GM21381 (cell line): ENCODE measurements around the gene BNC2.

ENCODE experiments used
- ATAC-seq: cut with Tn5 transposase; IDR thresholded peaks from one replicate; pipeline ENCODE4 v1.9.1; 2021; ENCODE audit warnings: mild to moderate bottlenecking, moderate library complexity; ENCODE audit not compliant: unreplicated experiment

The BNC2 gene

DNA sequence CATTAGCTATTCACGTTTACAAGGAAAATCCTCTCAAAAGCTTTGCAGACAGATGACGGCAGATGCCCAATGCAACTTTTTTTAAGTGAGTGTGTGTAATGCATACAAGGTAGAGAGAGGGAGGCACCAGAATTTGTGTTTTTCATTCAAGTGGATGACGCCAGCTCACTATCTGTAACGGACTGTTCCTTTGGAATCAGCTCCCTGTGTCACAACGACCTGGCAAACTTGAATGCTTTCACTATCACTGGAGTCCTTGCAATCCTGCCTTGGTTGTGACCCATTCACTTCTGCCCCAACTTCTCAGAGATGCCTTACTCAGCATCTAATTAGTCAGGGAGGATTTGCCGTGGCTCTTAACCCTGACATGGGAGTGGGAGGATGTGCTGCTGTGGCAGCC, 148.5 kb downstream of the BNC2 start:
- no peak for ATAC-seq

DNA sequence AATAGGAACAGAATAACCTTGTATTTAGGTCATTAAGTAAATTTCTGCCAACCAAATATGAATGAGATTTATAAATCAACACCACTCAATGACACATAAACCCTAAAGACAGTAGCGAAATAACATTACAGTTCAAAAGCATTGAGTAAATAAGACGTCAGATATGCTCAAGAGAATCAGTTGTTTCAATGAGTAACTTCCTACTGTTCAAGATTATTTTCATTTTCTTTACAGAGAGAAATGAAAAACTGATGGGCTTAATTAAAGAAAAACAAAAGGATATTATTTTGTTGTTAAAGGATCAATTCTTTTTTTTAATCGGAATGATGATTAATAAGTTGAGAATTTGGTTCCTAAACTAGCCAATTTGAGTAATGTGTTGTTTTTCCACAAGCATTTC, 150.1 kb downstream of the BNC2 start:
- ATAC-seq, result no peak

DNA sequence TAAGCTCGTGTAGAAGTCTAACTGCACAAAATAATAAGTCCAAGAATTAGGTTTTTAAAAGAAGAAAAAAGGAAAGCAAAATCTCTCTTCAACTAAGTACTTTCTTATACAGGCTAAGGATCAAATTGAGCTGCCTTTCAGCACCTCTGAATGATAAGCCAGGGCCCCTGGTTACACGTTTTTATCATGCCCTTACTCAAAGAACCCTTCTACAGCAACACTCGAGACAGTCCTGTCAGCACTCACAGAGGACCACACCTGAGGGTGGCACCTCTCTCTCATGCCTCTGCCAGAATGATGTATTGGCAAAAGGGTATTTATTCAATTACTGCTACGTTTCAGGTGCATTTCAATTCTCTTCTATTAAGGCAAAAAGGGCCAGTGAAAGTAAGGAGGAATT, 150.5 kb downstream of the BNC2 start:
- no peak for ATAC-seq

DNA sequence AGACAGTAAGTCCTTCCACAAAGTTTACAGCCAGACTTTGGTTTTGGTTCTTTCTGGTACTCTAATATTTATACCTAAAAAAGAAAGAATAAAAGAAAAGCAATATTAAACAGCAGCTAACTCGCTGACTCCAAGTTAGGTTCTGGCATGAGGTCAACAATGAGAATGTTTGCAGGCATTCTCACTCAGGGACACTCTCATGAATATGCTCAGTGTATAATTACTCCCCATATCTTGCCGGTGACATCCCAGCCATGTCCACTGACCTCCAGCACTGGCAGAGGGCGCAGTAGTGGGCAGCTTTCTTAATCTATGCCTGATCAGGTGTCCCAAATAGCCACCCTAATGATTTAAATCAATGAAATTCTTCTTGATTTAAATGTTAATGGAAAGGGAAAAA, 151.5 kb downstream of the BNC2 start:
- no peak for ATAC-seq

DNA sequence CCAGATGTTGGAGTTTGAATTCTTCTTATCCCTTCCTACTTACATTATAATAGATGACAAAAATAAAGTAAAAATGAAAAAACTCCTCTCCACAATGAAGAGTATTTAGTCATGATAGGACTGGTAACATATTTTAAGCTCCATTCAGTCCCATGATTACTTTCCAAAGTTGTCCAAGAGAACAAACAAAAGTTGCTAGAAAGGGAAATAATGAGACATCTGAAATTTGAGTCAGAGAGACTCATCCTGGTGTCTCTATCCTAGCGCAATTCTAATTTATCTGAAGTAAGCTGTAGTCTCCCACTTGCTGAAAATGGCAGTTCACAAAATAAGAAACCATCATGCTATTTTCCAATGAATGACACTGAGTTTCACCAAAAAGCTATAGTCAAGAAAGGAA, 152.2 kb downstream of the BNC2 start:
- ATAC-seq, result no peak

DNA sequence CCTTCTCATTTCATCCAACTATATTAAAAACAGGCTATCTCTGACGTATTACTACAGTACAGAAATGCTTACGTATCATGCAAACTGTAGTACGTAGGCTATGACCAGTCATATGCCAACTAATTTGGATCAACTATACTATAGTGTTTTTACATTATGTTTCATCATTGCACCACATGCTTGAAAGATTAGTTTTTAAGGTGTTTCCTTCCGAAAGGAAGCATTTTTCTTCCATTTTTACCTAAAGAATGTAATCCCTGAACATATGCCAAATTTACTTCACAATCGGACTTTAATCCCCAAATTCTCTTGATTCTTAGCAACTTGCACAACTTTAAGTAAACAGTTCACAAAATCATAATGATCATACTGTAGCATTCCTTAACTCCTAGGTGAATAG, 153.9 kb downstream of the BNC2 start:
- ATAC-seq, result no peak

DNA sequence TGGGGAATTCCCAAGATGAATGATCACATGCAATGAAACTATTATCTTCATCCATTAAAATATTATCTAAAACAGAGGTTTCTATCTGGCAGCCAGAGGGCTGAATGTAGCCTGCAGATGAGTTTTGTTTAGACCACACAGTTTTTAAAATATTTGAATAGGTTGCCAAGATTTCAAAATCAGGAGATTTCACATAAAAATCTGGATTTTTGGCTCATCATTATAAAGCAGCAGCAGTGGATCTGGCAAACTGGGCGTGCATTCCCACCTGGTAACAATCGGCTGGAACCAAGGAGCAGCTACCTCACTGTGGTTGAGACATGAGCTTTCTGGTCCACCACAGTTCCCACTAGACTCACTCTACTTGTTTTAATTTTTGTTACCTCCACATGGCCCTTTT, 155.1 kb downstream of the BNC2 start:
- ATAC-seq, result no peak

DNA sequence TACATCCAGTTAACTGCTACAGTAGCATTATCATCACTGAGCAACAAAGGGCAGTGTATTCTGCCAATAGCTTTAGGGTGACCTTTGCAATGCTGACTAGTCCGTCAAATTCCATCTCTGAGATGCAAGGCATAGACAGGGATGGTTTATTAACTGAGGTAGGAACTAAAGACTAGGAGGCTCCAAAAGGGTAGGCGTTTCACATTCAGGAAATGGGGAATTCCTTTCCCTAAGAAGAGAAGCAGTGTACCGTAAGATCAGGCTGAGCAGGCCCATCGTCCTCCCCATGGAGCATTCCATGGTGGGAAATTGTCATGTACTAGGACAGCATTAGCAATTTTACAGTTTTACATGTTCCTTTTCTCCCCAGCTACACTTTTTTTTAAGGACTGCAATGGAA, 157.7 kb downstream of the BNC2 start:
- no peak for ATAC-seq

DNA sequence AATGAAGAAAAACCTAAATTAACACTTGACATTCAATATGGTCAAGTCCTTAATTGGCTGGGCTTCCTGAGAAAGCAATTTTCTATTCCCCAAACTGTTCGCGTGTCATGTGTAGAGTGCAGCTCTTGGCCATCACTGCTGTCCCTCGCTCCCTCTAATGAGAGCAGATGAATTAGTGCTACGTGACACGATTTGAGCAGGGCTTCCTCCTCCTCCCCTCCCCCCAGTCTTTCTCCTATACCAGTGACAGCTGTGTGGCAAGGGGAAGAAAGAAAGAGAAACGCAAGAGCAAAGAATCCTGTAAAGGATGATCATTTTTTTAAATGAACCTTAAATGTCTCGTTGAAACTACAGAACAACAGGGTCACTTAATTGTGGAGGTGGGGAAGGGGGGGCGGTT, 159.6 kb downstream of the BNC2 start:
- no peak for ATAC-seq

DNA sequence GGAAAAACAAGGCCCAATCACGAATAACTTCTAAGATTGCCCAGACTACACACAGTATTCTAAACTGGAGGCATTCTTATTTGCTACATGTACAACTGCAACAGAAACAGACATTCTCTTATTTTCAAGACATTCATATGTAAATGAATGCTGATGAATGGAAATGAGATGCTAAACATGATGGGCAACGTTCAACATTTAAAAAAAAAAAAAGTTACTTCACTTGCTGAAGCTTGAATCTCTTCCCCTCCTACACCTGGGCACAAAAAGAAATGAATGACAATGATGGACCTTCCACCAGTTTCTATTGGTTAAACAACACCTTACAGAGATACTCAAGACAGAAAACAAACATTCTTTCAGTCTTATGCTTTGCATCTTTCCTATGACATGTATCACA, 160.5 kb downstream of the BNC2 start:
- no peak for ATAC-seq

DNA sequence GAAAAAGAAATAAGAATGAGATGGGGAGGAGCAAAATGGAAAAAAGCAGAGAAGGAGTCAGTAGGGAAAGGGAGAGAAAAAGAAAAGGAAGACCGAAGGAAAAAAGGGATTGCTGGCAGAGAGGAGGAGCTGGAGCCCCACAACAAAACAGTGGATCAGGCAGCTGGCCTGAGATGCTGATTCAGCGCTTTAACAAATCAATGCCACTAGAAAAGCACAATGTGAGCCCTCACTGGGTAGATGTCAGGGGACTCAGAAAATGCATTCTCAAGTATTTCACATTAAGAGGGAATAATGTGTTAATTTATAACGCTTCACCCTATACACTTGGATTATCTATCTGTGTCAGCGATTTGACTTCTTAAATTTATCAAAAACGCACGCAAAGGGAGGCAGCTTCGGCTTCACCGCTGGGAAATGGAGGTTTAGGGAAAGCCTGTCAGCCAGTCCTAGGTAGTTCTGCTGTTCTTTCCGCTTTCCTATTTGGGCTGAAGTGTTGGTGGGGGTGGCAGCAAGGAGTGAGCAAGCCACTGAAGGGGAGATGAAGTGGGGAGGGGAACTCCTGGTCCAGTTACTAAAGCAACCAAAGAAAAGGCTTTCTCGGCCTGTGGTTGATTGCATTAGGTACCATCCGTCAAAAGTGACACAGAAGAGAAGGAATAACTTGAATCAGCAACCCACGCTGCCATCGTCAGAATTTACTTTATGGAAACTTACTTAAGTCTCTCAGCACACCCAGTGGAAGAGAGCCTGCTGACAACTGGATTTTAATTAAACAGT, 161.6 kb downstream of the BNC2 start:
- ATAC-seq, result no peak

DNA sequence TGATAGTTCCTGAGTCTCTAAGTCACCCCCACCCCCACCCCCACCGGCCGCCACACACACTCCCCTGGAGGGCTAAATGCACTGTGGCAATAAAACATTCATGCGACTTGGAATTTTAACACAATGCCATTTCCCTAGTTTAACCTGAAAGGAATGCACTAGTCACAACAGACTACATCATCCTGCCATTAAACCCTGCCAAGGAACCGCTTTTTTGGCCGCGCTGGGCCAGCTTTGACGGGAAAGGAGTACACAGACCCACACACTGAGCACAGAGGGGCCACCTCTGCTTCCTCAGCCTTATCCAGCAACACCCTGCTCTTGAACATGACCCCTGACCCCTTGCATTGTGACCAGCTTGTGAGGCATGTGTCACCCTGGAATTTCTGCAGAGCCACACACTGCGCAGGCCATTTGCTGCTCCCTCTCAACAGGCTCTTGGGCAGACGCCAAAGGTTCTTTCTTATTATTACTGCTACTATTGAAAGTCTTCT, 165.3 kb downstream of the BNC2 start:
- no peak for ATAC-seq

DNA sequence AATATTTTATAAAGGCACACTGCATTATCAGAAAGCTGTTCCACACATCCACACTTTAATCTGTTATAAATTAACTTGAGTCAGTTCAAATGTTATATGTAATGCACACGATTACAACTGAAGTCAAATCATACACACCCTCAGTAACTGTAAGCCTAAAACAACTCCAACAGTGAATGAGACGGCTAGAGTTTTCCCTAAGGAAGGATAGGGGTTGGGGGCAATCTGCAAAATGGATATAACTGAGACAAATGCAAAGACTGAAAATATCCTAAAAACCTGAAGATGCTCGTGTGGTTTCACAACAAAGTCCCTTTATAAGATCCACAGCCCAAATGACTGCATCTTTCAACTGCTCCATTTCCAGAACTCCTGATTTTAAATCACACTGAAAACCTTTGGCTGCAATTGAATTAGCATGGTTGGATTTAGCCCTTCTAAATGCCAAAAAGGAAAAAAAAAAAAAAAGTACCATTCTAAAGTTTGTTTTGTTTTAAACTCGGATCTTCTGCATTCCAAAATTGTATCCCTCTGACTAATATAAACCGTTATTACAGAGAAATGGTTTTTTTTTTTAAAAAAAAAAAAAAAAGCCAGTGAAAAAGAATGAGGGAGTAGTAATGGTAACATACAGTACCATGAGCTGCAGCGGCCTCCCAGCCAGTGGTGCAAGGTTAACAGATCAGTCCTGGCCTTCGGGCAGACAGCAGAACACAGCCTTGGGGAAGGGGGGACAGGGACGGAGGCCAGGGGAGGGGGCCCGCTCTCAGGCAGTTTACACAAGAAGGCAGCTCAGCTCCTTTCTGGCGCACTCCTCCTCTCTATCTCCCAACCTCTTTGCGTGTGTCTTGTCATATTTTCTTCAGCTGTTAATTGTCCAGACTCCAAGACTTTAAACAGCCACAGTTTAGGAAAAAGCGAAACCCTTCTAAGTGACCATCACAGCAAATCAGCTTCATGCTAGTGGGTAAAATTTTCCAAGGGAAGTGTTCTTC, 166.1 kb downstream of the BNC2 start:
- no peak for ATAC-seq

DNA sequence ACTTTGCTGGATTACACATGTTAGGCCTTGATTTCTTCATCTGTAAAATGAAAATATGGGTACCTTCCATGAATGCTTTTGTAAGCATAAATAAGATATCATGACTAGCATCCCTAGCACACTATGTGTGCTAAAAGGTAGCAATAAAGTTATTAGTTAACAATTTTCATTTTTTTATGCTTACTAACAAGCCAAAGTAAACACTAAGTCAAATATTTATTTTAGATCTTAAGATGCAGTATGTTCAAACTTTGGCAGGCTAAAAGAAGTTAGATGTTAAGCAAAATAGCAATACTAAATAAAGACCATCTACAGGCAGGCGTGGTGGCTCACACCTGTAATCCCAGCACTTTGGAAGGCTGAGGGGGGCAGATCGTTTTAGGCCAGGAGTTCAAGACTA, 169.1 kb downstream of the BNC2 start:
- no peak for ATAC-seq

DNA sequence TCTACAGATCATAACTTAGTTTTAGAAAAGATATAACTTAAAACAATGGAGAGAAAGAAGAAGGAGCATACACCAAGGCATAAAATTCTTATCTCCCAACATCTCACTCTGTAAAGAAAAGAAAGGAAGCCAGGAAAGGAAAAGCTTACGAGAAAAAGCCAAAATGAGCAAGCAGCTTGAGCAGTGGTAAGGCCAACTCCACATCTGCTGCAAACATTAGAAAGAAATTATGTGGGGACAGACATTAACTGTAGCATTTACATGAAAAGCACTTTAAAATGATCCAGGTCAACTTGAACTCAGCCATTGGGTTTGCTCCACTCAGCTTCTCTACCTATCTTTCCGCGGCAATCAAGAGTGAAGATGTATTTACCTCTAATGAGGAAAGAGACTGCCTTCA, 176.9 kb downstream of the BNC2 start:
- ATAC-seq, result no peak

DNA sequence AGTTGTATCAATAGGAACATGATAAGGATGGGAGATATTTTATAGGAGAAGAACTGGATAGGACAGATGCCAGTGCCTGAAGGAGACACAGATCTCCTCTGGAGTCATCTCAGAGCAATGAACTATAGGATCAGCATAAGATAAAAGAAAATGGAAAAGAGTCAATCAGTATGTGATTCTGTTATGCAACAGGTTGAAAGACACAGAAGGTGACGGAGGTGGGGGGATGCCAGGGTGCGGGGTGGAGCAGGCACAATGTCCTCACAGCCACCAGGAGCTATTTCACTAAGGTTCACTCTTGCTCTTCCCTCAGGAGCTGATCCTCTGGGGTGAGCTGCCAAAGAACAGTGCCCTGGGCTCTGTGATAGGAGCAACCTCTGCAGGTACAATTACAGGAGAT, 179.8 kb downstream of the BNC2 start:
- no peak for ATAC-seq

DNA sequence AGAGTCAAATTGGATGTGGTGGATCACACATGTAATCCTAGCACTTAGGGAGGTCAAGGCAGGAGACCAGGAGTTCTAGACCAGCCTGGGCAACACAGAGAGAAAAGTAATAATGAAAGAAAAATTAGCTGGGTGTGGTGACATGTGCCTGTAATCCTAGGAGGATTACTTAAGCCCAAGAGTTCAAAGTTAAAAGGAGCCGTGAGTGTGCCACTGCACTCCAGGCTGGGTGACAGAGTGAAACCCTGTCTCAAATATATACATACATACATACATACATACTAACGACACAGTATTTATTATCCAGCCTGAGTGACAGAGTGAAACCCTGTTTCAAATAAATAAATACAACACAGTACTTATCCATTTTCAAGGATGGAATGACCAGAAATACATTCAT, 180.3 kb downstream of the BNC2 start:
- no peak for ATAC-seq

DNA sequence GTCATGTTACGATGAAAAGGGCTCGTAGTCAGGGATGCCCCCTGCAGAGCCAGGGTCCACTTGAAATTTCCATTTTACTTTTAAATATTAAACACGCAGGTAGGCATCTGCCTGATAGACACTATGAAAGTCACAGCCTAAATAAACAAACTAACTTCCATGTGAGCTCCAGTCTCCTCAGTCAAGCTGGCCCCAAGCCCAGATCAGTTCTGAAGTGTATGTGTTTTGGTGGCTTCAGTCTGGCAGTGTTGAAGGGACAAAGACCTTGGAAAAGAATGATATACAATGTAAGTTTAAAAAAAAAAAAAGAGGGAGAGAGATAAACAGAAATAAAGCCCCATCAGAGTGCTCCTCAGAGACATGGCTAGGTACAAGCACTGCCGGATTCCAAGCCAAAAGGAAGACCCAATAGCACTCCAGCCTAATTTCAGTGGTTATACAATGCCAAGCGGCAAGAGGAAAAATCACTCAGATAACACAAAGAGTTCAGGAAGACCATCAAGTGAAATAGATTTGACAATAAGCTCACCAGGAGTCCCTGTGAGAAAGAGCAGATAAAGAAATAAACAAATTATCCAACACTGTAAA, 181.0 kb downstream of the BNC2 start:
- ATAC-seq, result no peak

DNA sequence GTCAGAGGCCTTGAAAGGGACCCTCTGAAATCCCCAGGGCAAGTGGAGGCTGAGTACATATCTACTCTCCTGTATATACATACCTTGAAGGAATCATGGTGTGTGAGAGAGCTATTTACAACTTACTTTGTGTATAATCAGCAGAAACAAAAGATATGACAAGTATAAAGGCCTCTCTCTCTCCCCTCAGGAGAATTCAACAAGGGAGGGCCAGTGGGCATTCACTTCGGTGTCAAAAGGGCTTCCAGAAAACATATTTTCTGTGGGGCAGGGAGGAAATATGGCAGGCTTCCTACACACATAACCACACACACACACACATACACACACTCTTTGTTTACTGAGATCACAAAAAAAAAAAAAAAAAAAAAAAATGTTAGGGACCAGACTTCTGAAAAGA, 181.7 kb downstream of the BNC2 start:
- ATAC-seq, result no peak

DNA sequence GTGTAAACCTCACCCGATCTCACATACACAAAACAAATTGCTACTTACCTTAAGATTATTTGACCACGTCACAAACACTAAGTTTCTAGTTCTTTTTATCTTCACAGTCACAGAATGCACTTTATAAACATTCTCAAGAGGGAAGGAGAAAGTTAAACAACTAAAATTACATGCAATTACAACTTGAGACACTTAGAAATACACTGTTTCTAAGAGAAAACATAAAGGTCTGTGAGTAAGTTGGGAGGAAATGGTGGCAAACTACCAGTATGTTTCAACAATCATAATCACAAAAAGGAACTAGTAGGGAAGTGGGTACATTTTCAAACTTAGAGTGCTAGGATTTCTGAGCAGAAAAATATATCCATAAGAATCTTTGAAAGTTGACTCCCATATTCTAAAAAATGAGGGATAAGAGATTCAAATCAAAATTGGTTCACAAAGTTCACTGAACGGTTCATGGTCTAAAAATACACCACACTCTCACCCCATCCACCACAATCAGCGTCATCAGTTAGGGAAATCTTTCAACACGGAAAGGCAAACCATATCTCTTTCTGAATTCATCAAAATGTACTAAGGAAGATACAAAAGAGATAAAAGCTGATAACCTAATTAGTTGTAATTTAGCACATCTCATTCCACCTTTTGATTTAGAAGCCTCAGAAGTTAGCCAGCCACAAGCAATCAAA, 182.6 kb downstream of the BNC2 start:
- no peak for ATAC-seq

DNA sequence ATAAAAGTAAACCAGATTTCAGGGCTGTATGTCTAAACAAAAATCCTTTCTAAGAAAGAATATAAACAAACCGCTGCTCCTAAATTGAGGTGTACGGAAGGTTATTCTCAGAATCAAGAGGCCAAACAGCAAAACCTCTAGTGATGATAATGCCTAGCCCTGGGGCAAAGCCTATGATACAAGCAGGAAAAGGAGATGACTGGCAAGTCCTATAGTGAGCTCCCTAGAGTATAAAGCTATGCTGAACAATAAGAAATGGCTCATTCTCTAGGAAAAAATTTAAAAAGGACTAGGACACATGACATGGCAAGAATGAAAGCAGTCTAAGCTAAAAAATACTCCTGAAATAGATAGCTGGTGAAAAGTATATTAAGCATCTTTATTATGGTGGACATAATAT, 187.1 kb downstream of the BNC2 start:
- no peak for ATAC-seq
